Measurements from ENCODE around the gene ETFBKMT.

The ETFBKMT gene

GRCh38 chr12:31626270-31626995 is 33.1 kb upstream of the ETFBKMT start:
- CTCF ChIA-PET, result no interaction called here
- TF ChIP-seq NFRKB (IDR thresholded peaks at IDR 0.05) (no peak), FOXM1 (IDR thresholded peaks at IDR 0.05; ENCODE audit: borderline replicate concordance) (no peak), LEF1 (IDR thresholded peaks at IDR 0.05; ENCODE audit: borderline replicate concordance) (no peak)
- DNase-seq (ENCODE audit: extremely low spot score), result no peak
- POLR2A ChIA-PET, result no interaction called here

GRCh38 chr12:31627456-31628054 is 31.9 kb upstream of the ETFBKMT start:
- DNase-seq (ENCODE audit: extremely low spot score), result no peak
- TF ChIP-seq HDGF (IDR thresholded peaks at IDR 0.05; ENCODE audit: borderline replicate concordance) (no peak), TARDBP (IDR thresholded peaks at IDR 0.05) (no peak), SUZ12 (IDR thresholded peaks at IDR 0.05) (no peak), NFRKB (IDR thresholded peaks at IDR 0.05) (no peak), FOXK2 (IDR thresholded peaks at IDR 0.05) (no peak), LEF1 (IDR thresholded peaks at IDR 0.05; ENCODE audit: borderline replicate concordance) (no peak), FOXM1 (IDR thresholded peaks at IDR 0.05; ENCODE audit: borderline replicate concordance) (no peak), ZNF384 (IDR thresholded peaks at IDR 0.05) (no peak), FOXA1 (IDR thresholded peaks at IDR 0.05) (no peak), ARNT (IDR thresholded peaks at IDR 0.05) (no peak), ELF4 (IDR thresholded peaks at IDR 0.05) (no peak), CTBP1 (IDR thresholded peaks at IDR 0.05; ENCODE audit: borderline replicate concordance) (no peak), L3MBTL2 (conservative IDR thresholded peaks at IDR 0.05) (no peak), SP1 (IDR thresholded peaks at IDR 0.05) (no peak)
- POLR2A ChIA-PET, result no interaction called here
- CTCF ChIA-PET, result interaction anchor here (0.6 to 1.0 kb wide), 2 partner anchors 224 to 225 kb away, joined by 4 to 5 read pairs; no protein-coding TSS in a partner anchor

GRCh38 chr12:31629756-31630732 is 29.4 kb upstream of the ETFBKMT start:
- ChIA-PET CTCF (interaction anchor here (0.6 kb wide), 1 partner anchor 85 kb away, joined by 3 read pairs; no protein-coding TSS in a partner anchor), POLR2A (no interaction called here)
- DNase-seq (ENCODE audit: extremely low spot score), result peak; percentile 39
- TF ChIP-seq PKNOX1 (IDR thresholded peaks at IDR 0.05) (peak; percentile 81), FOXA1 (IDR thresholded peaks at IDR 0.05) (no peak)

- CTCF ChIA-PET, result no interaction called here
These were observed 28.3 kb upstream of the ETFBKMT start for GRCh38 chr12:31631023-31631724.

DNA sequence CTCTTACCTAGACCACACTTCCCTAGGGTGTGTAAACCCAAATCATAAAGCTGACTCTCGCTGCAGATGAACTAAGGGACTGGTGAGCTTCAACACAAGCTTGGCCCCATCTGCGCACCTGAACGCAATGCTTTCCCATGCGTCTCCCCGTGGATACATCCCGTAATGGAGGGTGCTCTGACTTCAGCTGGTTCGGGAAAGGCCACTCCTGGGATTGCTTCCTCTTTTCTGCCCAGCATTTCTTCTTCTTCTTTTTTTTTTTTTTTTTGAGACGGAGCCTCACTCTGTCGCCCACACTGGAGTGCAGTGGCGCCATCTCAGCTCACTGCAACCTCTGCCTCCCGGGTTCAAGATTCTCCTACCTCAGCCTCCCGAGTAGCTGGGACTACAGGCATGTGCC is 27.7 kb upstream of the ETFBKMT start:
- ChIA-PET CTCF (no interaction called here), POLR2A (no interaction called here)
- TF ChIP-seq BHLHE40 (IDR thresholded peaks at IDR 0.05; ENCODE audit: borderline replicate concordance) (no peak), ELF4 (IDR thresholded peaks at IDR 0.05) (no peak), SUZ12 (IDR thresholded peaks at IDR 0.05) (no peak)
- no peak for DNase-seq (ENCODE audit: extremely low spot score)

More at GRCh38 chr12:31631023-31631724, 28.3 kb upstream of the ETFBKMT start:
- DNase-seq (ENCODE audit: extremely low spot score), result no peak
- POLR2A ChIA-PET, result no interaction called here
- TF ChIP-seq L3MBTL2 (conservative IDR thresholded peaks at IDR 0.05), result no peak
- TF ChIP-seq FOXK2 (IDR thresholded peaks at IDR 0.05), result no peak
- no peak for TF ChIP-seq LEF1 (IDR thresholded peaks at IDR 0.05; ENCODE audit: borderline replicate concordance)
- no peak for TF ChIP-seq HDGF (IDR thresholded peaks at IDR 0.05; ENCODE audit: borderline replicate concordance)
- no peak for TF ChIP-seq SUZ12 (IDR thresholded peaks at IDR 0.05)
- TF ChIP-seq ELF4 (IDR thresholded peaks at IDR 0.05), result no peak
- TF ChIP-seq FOXA1 (IDR thresholded peaks at IDR 0.05), result no peak
- TF ChIP-seq ZNF384 (IDR thresholded peaks at IDR 0.05), result no peak
- TF ChIP-seq BHLHE40 (IDR thresholded peaks at IDR 0.05; ENCODE audit: borderline replicate concordance), result no peak
- no peak for TF ChIP-seq CTBP1 (IDR thresholded peaks at IDR 0.05; ENCODE audit: borderline replicate concordance)
- TF ChIP-seq SP1 (IDR thresholded peaks at IDR 0.05), result no peak
- no peak for TF ChIP-seq TARDBP (IDR thresholded peaks at IDR 0.05)
- TF ChIP-seq FOXM1 (IDR thresholded peaks at IDR 0.05; ENCODE audit: borderline replicate concordance), result no peak
- no peak for TF ChIP-seq PKNOX1 (IDR thresholded peaks at IDR 0.05)
- TF ChIP-seq ARNT (IDR thresholded peaks at IDR 0.05), result no peak
- TF ChIP-seq NFRKB (IDR thresholded peaks at IDR 0.05), result no peak

DNA sequence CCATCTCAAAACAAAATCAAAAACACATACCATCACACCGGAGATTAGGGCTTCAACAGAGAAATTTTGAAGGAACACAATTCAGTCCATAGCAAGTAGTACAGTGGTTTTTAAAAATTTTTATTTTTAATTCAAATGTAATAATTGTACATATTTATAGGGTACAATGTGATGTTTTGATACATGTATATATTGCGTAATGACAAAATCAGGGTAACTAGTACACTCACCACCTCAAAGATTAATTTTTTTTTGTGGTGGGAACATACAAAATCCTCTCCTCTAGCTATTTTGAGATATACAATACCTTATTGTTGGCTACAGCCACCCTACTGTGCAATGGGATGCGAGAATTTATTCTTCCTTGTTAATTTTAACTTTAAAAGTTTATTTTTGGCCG is 26.0 kb upstream of the ETFBKMT start:
- DNase-seq (ENCODE audit: extremely low spot score), result no peak
- TF ChIP-seq SUZ12 (IDR thresholded peaks at IDR 0.05) (no peak), CTBP1 (IDR thresholded peaks at IDR 0.05; ENCODE audit: borderline replicate concordance) (no peak), LEF1 (IDR thresholded peaks at IDR 0.05; ENCODE audit: borderline replicate concordance) (no peak), BHLHE40 (IDR thresholded peaks at IDR 0.05; ENCODE audit: borderline replicate concordance) (no peak), FOXA1 (IDR thresholded peaks at IDR 0.05) (no peak), FOXK2 (IDR thresholded peaks at IDR 0.05) (no peak), SP1 (IDR thresholded peaks at IDR 0.05) (no peak), ARNT (IDR thresholded peaks at IDR 0.05) (no peak), NFRKB (IDR thresholded peaks at IDR 0.05) (no peak)
- CTCF ChIA-PET, result no interaction called here
- POLR2A ChIA-PET, result interaction anchor here (0.7 kb wide), 1 partner anchor 229 kb away, joined by 4 read pairs; no protein-coding TSS in a partner anchor
